HEK293 (cell line): ENCODE results near the gene NMRK2.

ENCODE experiments used
- BCL11B ChIP-seq: fragments of 450-650 bp; formaldehyde crosslinking; IDR thresholded peaks from 2 replicates; pipeline ENCODE4 v1.5.1; 2016; ENCODE audit warnings: low read depth, missing biosample characterization, missing genetic modification characterization
- BCL6B ChIP-seq: fragments of 450-650 bp; formaldehyde crosslinking; IDR thresholded peaks from 2 replicates; pipeline ENCODE4 v1.5.1; 2017; ENCODE audit warnings: missing biosample characterization, missing genetic modification characterization
- HIC1 ChIP-seq: fragments of 450-650 bp; formaldehyde crosslinking; IDR thresholded peaks from 2 replicates; pipeline ENCODE4 v1.5.1; 2016; ENCODE audit warnings: missing biosample characterization, missing genetic modification characterization
- IKZF3 ChIP-seq: fragments of 450-650 bp; IDR thresholded peaks from 2 replicates; pipeline ENCODE4 v1.5.0; 2018; ENCODE audit warnings: missing biosample characterization, mild to moderate bottlenecking, missing genetic modification characterization, moderate library complexity
- INSM2 ChIP-seq: fragments of 450-650 bp; formaldehyde crosslinking; IDR thresholded peaks from 2 replicates; pipeline ENCODE4 v1.5.1; 2016; ENCODE audit warnings: missing biosample characterization, missing genetic modification characterization
- KLF9 ChIP-seq: fragments of 450-650 bp; formaldehyde crosslinking; IDR thresholded peaks from 2 replicates; pipeline ENCODE4 v1.5.1; 2016; ENCODE audit warnings: missing biosample characterization, missing genetic modification characterization, low read depth
- MEIS1 ChIP-seq: sonication (generic); formaldehyde crosslinking; IDR thresholded peaks from 2 replicates; pipeline ENCODE4 v1.8.1; 2022; ENCODE audit warnings: missing genetic modification reagents, mild to moderate bottlenecking, borderline replicate concordance
- PRDM10 ChIP-seq: fragments of 450-650 bp; formaldehyde crosslinking; IDR thresholded peaks from 2 replicates; pipeline ENCODE4 v1.5.1; 2016; ENCODE audit warnings: missing biosample characterization, missing genetic modification characterization
- YY1 ChIP-seq: fragments of 450-650 bp; formaldehyde crosslinking; IDR thresholded peaks from 2 replicates; pipeline ENCODE4 v1.5.1; 2018; ENCODE audit warnings: missing biosample characterization, missing genetic modification characterization
- ZFP69B ChIP-seq: fragments of 450-650 bp; formaldehyde crosslinking; IDR thresholded peaks from 2 replicates; pipeline ENCODE4 v1.5.1; 2016; ENCODE audit warnings: missing biosample characterization, missing genetic modification characterization
- ZNF16 ChIP-seq: fragments of 450-650 bp; formaldehyde crosslinking; IDR thresholded peaks from 2 replicates; pipeline ENCODE4 v1.5.1; 2016; ENCODE audit warnings: low read depth, missing biosample characterization, missing genetic modification characterization
- ZNF24 ChIP-seq: fragments of 450-650 bp; formaldehyde crosslinking; IDR thresholded peaks from 2 replicates; pipeline ENCODE4 v1.5.1; 2016; ENCODE audit warnings: missing biosample characterization, missing genetic modification characterization
- ZNF350 ChIP-seq: fragments of 450-650 bp; formaldehyde crosslinking; IDR thresholded peaks from 2 replicates; pipeline ENCODE4 v1.5.0; 2017; ENCODE audit warnings: missing biosample characterization, mild to moderate bottlenecking, missing genetic modification characterization
- ZNF37A ChIP-seq: fragments of 450-650 bp; IDR thresholded peaks from 2 replicates; pipeline ENCODE4 v1.5.1; 2018; ENCODE audit warnings: missing biosample characterization, missing genetic modification characterization
- ZNF394 ChIP-seq: fragments of 450-650 bp; formaldehyde crosslinking; IDR thresholded peaks from 2 replicates; pipeline ENCODE4 v1.5.1; 2016; ENCODE audit warnings: missing biosample characterization, missing genetic modification characterization, mild to moderate bottlenecking, moderate library complexity, borderline replicate concordance
- ZNF501 ChIP-seq: fragments of 450-650 bp; formaldehyde crosslinking; IDR thresholded peaks from 2 replicates; pipeline ENCODE4 v1.5.1; 2016; ENCODE audit warnings: missing biosample characterization, missing genetic modification characterization
- ZNF549 ChIP-seq: fragments of 450-650 bp; IDR thresholded peaks from 2 replicates; pipeline ENCODE4 v1.5.1; 2018; ENCODE audit warnings: missing biosample characterization, missing genetic modification characterization, mild to moderate bottlenecking, inconsistent platforms, moderate library complexity
- ZNF701 ChIP-seq: fragments of 450-650 bp; formaldehyde crosslinking; IDR thresholded peaks from 2 replicates; pipeline ENCODE4 v1.5.1; 2016; ENCODE audit warnings: missing biosample characterization, missing genetic modification characterization
- ZNF707 ChIP-seq: fragments of 450-650 bp; formaldehyde crosslinking; IDR thresholded peaks from 2 replicates; pipeline ENCODE4 v1.5.1; 2016; ENCODE audit warnings: missing biosample characterization, missing genetic modification characterization
- ZNF768 ChIP-seq: fragments of 450-650 bp; formaldehyde crosslinking; IDR thresholded peaks from 2 replicates; pipeline ENCODE4 v1.5.1; 2018; ENCODE audit warnings: missing biosample characterization, mild to moderate bottlenecking, missing genetic modification characterization
- ZNF792 ChIP-seq: fragments of 450-650 bp; formaldehyde crosslinking; IDR thresholded peaks from 2 replicates; pipeline ENCODE4 v1.5.1; 2016; ENCODE audit warnings: missing biosample characterization, missing genetic modification characterization
- ZNF837 ChIP-seq: fragments of 450-650 bp; formaldehyde crosslinking; IDR thresholded peaks from 2 replicates; pipeline ENCODE4 v1.5.1; 2016; ENCODE audit warnings: missing biosample characterization, missing genetic modification characterization
- TF ChIP-seq, protein P1 (sequence below): fragments of 450-650 bp; formaldehyde crosslinking; conservative IDR thresholded peaks from 2 replicates; pipeline ENCODE4 v1.5.1; 2016; ENCODE audit warnings: low read depth, missing biosample characterization, missing genetic modification characterization
- TF ChIP-seq, protein P2 (sequence below): fragments of 450-650 bp; formaldehyde crosslinking; IDR thresholded peaks from 2 replicates; pipeline ENCODE4 v1.5.1; 2017; ENCODE audit warnings: missing biosample characterization, missing genetic modification characterization

Gene NMRK2

DNA sequence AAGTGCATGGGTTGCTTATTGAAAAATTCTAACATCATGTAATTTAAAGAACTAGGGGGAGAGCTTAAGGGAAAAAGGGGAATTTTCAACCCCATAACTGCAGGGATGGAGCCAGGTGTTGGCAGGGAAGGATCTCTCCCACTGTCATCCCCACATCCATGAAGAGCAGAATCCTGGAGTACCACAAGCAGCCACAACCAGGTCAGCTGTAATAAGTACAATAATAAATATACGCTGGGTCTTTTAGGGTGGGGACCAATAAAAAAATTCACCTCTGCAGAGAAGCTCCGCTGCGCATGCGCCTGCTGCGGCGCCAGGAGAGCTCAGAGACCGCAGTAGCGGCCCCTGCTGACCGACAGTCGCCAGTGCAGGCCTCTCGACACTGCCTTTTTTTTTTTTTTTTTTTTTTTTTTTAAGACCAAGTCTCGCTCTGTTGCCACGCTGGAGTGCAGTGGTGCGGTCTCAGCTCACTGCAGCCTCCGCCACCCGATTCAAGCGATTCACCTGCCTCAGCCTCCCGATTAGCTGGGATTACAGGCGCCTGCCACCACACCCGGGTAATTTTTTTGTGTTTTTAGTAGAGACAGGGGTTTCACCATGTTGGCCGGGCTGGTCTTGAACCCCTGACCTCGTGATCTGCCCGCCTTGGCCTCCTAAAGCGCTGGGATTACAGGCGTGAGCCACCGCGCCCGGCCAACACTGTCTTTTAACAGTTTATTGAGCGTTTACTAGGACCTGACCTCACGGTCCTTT, 54.9 kb downstream of the NMRK2 start (continued):
- TF ChIP-seq PRDM10 (tag by site-specific recombination) = peak; percentile 84
- TF ChIP-seq ZNF501 = no peak
- no peak for TF ChIP-seq HIC1 (tag by site-specific recombination)
- no peak for TF ChIP-seq ZNF24
- no peak for TF ChIP-seq ZNF350
- no peak for TF ChIP-seq ZNF792 (tag by site-specific recombination)
- TF ChIP-seq INSM2 (tag by site-specific recombination) = no peak
- TF ChIP-seq ZNF16 (tag by site-specific recombination) = no peak
- TF ChIP-seq MEIS1 = no peak
- TF ChIP-seq ZFP69B (tag by site-specific recombination) = no peak
- TF ChIP-seq, protein P1, sequence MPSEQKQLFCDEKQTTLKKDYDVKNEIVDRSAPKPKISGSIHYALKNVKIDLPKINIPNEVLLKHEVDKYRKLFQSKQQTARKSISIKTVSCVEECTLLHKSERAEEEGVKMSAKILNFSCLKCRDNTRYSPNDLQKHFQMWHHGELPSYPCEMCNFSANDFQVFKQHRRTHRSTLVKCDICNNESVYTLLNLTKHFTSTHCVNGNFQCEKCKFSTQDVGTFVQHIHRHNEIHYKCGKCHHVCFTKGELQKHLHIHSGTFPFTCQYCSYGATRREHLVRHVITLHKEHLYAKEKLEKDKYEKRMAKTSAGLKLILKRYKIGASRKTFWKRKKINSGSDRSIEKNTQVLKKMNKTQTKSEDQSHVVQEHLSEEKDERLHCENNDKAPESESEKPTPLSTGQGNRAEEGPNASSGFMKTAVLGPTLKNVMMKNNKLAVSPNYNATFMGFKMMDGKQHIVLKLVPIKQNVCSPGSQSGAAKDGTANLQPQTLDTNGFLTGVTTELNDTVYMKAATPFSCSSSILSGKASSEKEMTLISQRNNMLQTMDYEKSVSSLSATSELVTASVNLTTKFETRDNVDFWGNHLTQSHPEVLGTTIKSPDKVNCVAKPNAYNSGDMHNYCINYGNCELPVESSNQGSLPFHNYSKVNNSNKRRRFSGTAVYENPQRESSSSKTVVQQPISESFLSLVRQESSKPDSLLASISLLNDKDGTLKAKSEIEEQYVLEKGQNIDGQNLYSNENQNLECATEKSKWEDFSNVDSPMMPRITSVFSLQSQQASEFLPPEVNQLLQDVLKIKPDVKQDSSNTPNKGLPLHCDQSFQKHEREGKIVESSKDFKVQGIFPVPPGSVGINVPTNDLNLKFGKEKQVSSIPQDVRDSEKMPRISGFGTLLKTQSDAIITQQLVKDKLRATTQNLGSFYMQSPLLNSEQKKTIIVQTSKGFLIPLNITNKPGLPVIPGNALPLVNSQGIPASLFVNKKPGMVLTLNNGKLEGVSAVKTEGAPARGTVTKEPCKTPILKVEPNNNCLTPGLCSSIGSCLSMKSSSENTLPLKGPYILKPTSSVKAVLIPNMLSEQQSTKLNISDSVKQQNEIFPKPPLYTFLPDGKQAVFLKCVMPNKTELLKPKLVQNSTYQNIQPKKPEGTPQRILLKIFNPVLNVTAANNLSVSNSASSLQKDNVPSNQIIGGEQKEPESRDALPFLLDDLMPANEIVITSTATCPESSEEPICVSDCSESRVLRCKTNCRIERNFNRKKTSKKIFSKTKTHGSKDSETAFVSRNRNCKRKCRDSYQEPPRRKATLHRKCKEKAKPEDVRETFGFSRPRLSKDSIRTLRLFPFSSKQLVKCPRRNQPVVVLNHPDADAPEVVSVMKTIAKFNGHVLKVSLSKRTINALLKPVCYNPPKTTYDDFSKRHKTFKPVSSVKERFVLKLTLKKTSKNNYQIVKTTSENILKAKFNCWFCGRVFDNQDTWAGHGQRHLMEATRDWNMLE (tag by site-specific recombination) = no peak
- TF ChIP-seq YY1 (tag by site-specific recombination) = 0 out of 2 replicates have a peak, but pooled peaks have one; percentile 21
- no peak for TF ChIP-seq ZNF549 (tag by site-specific recombination)
- TF ChIP-seq ZNF768 = no peak
- no peak for TF ChIP-seq IKZF3 (tag by site-specific recombination)
- no peak for TF ChIP-seq ZNF37A (tag by site-specific recombination)
- TF ChIP-seq BCL11B (tag by site-specific recombination) = no peak
- no peak for TF ChIP-seq ZNF707
- no peak for TF ChIP-seq ZNF701 (tag by site-specific recombination)
- TF ChIP-seq ZNF837 (tag by site-specific recombination) = no peak
- no peak for TF ChIP-seq KLF9
- TF ChIP-seq, protein P2, sequence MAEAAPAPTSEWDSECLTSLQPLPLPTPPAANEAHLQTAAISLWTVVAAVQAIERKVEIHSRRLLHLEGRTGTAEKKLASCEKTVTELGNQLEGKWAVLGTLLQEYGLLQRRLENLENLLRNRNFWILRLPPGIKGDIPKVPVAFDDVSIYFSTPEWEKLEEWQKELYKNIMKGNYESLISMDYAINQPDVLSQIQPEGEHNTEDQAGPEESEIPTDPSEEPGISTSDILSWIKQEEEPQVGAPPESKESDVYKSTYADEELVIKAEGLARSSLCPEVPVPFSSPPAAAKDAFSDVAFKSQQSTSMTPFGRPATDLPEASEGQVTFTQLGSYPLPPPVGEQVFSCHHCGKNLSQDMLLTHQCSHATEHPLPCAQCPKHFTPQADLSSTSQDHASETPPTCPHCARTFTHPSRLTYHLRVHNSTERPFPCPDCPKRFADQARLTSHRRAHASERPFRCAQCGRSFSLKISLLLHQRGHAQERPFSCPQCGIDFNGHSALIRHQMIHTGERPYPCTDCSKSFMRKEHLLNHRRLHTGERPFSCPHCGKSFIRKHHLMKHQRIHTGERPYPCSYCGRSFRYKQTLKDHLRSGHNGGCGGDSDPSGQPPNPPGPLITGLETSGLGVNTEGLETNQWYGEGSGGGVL (tag by site-specific recombination) = no peak
- no peak for TF ChIP-seq BCL6B
- no peak for TF ChIP-seq ZNF394
